A673 (cell line): ENCODE results near the gene DOCK1.

Experiments used
- EZH2 ChIP-seq: fragments of 200-600 bp; sonication (generic); IDR thresholded peaks from 2 replicates; pipeline ENCODE4 v1.6.1; 2017; ENCODE audit warnings: borderline replicate concordance, low read depth, mild to moderate bottlenecking, mixed read lengths, antibody characterized with exemption, low read length; ENCODE audit not compliant: poor library complexity, severe bottlenecking
- TF ChIP-seq, protein P1 (sequence below): fragments of 300-800, 200-600 bp; sonication (generic); conservative IDR thresholded peaks from 2 replicates; pipeline ENCODE4 v1.5.1; 2017; ENCODE audit warnings: low read depth, mild to moderate bottlenecking, antibody characterized with exemption, low read length, moderate library complexity, mixed read lengths

DNA sequence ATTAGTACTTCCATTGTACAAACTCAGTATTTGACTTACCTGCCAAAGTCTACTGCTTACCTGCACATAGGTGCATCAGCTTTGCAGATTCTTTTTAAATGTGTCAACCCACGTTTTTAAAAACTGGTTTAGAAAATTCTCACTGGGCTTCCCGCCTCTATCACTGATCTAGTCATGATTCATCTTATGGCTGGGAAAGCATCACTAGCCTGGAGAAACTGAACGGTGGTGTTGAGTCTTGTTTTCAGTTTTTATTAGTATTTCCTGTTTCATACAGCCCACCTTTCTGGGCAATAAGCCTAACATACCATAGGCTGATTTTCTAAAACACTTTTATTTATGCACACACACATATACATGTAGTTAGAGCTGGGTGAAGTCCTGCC, 19.7 kb downstream of the DOCK1 start:
- TF ChIP-seq EZH2: no peak
- TF ChIP-seq, protein P1, sequence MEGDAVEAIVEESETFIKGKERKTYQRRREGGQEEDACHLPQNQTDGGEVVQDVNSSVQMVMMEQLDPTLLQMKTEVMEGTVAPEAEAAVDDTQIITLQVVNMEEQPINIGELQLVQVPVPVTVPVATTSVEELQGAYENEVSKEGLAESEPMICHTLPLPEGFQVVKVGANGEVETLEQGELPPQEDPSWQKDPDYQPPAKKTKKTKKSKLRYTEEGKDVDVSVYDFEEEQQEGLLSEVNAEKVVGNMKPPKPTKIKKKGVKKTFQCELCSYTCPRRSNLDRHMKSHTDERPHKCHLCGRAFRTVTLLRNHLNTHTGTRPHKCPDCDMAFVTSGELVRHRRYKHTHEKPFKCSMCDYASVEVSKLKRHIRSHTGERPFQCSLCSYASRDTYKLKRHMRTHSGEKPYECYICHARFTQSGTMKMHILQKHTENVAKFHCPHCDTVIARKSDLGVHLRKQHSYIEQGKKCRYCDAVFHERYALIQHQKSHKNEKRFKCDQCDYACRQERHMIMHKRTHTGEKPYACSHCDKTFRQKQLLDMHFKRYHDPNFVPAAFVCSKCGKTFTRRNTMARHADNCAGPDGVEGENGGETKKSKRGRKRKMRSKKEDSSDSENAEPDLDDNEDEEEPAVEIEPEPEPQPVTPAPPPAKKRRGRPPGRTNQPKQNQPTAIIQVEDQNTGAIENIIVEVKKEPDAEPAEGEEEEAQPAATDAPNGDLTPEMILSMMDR: no peak
